MM.1S (cell line): Measurements from ENCODE around the gene RFC1.
"Not testable (repeated sequence)": the region's sequence is repeated elsewhere in the genome, so short reads cannot be mapped to it uniquely, and the experiment has no call there.

Source experiments
- DNase-seq: peaks from one replicate; pipeline ENCODE4 v3.0.0-alpha.2; 2015
- H2AFZ ChIP-seq: fragments of 300-600 bp; sonication (generic); 2 replicates; pipeline ENCODE4 v1.6.0; 2016; ENCODE audit warnings: antibody characterized with exemption, low read length
- H3F3A ChIP-seq: fragments of 300-600 bp; sonication (generic); 2 replicates; pipeline ENCODE4 v1.6.1; 2016; ENCODE audit warnings: mild to moderate bottlenecking, antibody characterized with exemption, low read length, moderate library complexity, mixed read lengths; ENCODE audit not compliant: insufficient read depth
- H3K27ac ChIP-seq: fragments of 300-600 bp; sonication (generic); 2 replicates; pipeline ENCODE4 v1.5.1; 2016; ENCODE audit warnings: mild to moderate bottlenecking, low read length
- H3K27me3 ChIP-seq: fragments of 300-600 bp; sonication (generic); replicated peaks from 2 replicates; pipeline ENCODE4 v1.6.0; 2016; ENCODE audit warnings: low read length; ENCODE audit not compliant: insufficient read depth
- H3K36me3 ChIP-seq: fragments of 300-600 bp; sonication (generic); replicated peaks from 2 replicates; pipeline ENCODE4 v1.6.1; 2016; ENCODE audit warnings: mild to moderate bottlenecking, low read length, mixed read lengths; ENCODE audit not compliant: insufficient read depth
- H3K4me1 ChIP-seq: fragments of 300-600 bp; sonication (generic); 2 replicates; pipeline ENCODE4 v1.6.1; 2016; ENCODE audit warnings: low read length, mixed read lengths
- H3K4me2 ChIP-seq: fragments of 300-600 bp; sonication (generic); 2 replicates; pipeline ENCODE4 v1.6.0; 2016; ENCODE audit warnings: low read depth, low read length
- H3K4me3 ChIP-seq: fragments of 300-600 bp; sonication (generic); 2 replicates; pipeline ENCODE4 v1.5.1; 2016; ENCODE audit warnings: low read length, mixed read lengths
- H3K79me2 ChIP-seq: fragments of 300-600 bp; sonication (generic); 2 replicates; pipeline ENCODE4 v1.6.1; 2016; ENCODE audit warnings: mixed run types, low read length, mixed read lengths
- H3K9ac ChIP-seq: fragments of 300-600 bp; sonication (generic); 2 replicates; pipeline ENCODE4 v1.6.1; 2016; ENCODE audit warnings: low read length, mixed read lengths
- H3K9me2 ChIP-seq: fragments of 300-600 bp; sonication (generic); replicated peaks from 2 replicates; pipeline ENCODE4 v1.6.1; 2016; ENCODE audit warnings: mild to moderate bottlenecking, low read length, mixed read lengths; ENCODE audit not compliant: insufficient read depth
- H3K9me3 ChIP-seq: fragments of 300-600 bp; sonication (generic); replicated peaks from 2 replicates; pipeline ENCODE4 v1.6.1; 2016; ENCODE audit warnings: mild to moderate bottlenecking, low read length, mixed read lengths; ENCODE audit not compliant: insufficient read depth
- H4K20me1 ChIP-seq: fragments of 300-600 bp; sonication (generic); 2 replicates; pipeline ENCODE4 v1.6.1; 2016; ENCODE audit warnings: mild to moderate bottlenecking, low read length, moderate library complexity, mixed read lengths; ENCODE audit not compliant: insufficient read depth
- EZH2 ChIP-seq: fragments of 300-600 bp; sonication (generic); optimal IDR thresholded peaks from 2 replicates; pipeline ENCODE3; 2017; ENCODE audit warnings: low read depth, mild to moderate bottlenecking, antibody characterized with exemption, low read length, mixed read lengths
- EZH2phosphoT487 ChIP-seq: fragments of 300-600 bp; sonication (generic); IDR thresholded peaks from 2 replicates; pipeline ENCODE4 v1.6.1; 2018; ENCODE audit warnings: antibody characterized with exemption, low read length
- TF ChIP-seq, protein P1 (sequence below): fragments of 300-600 bp; sonication (generic); IDR thresholded peaks from 2 replicates; pipeline ENCODE4 v1.5.1; 2016; ENCODE audit warnings: antibody characterized with exemption, low read length, mixed read lengths

RFC1 gene

DNA sequence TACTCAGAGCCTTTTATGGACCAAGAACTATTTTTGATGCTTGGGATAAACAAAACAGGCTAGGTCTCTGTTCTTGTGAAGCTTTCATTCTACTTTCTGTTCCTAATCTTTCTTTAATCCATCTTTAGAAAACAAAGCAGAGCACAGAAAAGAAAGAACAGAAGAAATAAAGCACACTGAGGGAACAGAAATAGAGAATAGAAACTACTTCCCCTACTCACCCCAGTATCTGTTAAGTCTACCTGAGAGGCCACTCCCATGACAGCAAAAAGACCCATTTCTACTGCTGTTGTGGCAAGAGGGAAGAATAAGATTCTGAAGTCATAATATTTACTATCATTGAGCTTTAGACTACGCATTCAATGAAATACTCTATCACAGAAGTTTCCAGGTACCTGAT lies 9.2 kb downstream of the RFC1 start:
- Histone ChIP-seq H3K4me1 (peaks cover 45% of the 10 kb centered on the region), H3K36me3 (no peaks in the 10 kb centered on the region; the same call in 1 of the 2 replicates), H3K4me3 (no peak overlapping the region), H3K27me3 (no peaks in the 10 kb centered on the region), H3F3A (peaks cover 47% of the 10 kb centered on the region), H3K27ac (peak overlapping the region; percentile 52; the same call in 1 of the 2 replicates), H3K9me3 (no peaks in the 10 kb centered on the region), H3K79me2 (peaks cover 94% of the 10 kb centered on the region), H4K20me1 (peaks cover 10% of the 10 kb centered on the region; the same call in 1 of the 2 replicates), H3K9me2 (no peaks in the 10 kb centered on the region), H2AFZ (no peak overlapping the region), H3K4me2 (peak overlapping the region; percentile 6; the same call in 1 of the 2 replicates), H3K9ac (no peak overlapping the region)
- DNase-seq = peak; percentile 45
- no peak for TF ChIP-seq EZH2
- no peak for TF ChIP-seq EZH2phosphoT487
- TF ChIP-seq, protein P1, sequence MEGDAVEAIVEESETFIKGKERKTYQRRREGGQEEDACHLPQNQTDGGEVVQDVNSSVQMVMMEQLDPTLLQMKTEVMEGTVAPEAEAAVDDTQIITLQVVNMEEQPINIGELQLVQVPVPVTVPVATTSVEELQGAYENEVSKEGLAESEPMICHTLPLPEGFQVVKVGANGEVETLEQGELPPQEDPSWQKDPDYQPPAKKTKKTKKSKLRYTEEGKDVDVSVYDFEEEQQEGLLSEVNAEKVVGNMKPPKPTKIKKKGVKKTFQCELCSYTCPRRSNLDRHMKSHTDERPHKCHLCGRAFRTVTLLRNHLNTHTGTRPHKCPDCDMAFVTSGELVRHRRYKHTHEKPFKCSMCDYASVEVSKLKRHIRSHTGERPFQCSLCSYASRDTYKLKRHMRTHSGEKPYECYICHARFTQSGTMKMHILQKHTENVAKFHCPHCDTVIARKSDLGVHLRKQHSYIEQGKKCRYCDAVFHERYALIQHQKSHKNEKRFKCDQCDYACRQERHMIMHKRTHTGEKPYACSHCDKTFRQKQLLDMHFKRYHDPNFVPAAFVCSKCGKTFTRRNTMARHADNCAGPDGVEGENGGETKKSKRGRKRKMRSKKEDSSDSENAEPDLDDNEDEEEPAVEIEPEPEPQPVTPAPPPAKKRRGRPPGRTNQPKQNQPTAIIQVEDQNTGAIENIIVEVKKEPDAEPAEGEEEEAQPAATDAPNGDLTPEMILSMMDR = no peak

DNA sequence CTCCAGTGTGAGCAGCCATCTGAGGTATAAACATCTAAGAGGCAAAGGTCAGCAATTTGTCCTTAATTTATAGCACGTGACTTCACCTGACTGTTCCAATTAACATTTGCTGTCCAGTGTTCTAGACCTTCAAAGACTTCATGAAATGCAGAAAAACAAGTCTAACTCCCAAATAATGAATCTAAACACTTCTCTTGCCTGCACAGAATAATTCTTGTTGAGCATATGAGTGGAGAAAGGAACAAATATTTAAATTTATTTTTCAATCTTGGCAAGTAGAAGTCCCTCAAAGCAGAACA lies 12.0 kb downstream of the RFC1 start:
- H3K27me3 ChIP-seq = no peaks in the 10 kb centered on the region
- peak; percentile 22 for DNase-seq
- H2AFZ ChIP-seq = no peak overlapping the region
- H3K9me3 ChIP-seq = no peaks in the 10 kb centered on the region
- H3K4me1 ChIP-seq = peaks cover 46% of the 10 kb centered on the region
- peak overlapping the region; percentile 63 for H3K9ac ChIP-seq
- H3F3A ChIP-seq = peaks cover 47% of the 10 kb centered on the region
- H3K9me2 ChIP-seq = no peaks in the 10 kb centered on the region
- no peaks in the 10 kb centered on the region; the same call in none of the 2 replicates for H3K36me3 ChIP-seq
- TF ChIP-seq EZH2 = no peak
- no peak for TF ChIP-seq EZH2phosphoT487
- TF ChIP-seq, protein P1 = no peak
- H3K4me3 ChIP-seq = peak overlapping the region; percentile 55
- peak overlapping the region; percentile 90 for H3K27ac ChIP-seq
- H3K4me2 ChIP-seq = peak overlapping the region; percentile 94
- H3K79me2 ChIP-seq = peaks cover 94% of the 10 kb centered on the region
- peaks cover 10% of the 10 kb centered on the region; the same call in 1 of the 2 replicates for H4K20me1 ChIP-seq

DNA sequence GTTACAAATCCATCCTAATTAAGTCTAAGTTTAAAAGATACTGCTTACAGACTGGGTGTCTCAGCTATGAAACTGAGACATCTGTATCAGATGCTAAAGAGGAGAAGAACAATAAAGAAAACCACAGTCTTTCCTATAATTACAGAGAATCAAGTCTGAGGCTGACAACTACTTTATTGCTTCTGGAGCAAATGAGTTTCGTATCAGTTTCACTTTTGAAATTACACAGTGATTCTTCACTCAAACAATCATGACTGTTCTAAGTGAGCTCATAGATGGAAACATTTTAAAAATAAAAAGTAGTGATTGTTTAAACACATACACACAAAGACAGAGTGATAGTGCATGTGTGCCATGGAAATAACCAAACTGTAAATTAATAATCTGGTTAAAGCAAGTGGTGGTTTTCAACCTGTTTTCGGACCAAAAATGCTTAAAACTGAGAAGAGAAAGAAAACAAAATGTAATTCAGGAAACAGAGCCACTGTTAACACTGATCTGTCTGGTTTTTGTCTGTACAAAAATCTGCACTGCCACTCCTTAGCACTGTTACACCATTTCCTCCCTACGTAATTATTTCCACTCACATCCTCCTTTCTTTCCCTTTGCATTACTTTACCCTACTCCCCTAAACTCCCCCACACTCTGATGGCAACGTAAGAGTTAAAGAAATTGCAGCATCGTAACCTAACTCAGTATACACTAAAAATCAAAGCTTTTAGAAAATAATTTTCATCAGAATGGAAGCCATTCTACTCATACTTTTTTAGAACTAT lies 12.5 kb downstream of the RFC1 start:
- H3K9me3 ChIP-seq = no peaks in the 10 kb centered on the region
- peaks cover 47% of the 10 kb centered on the region for H3F3A ChIP-seq
- H3K27ac ChIP-seq = peak overlapping the region; percentile 90
- H3K9me2 ChIP-seq = no peaks in the 10 kb centered on the region
- peaks cover 43% of the 10 kb centered on the region for H3K4me1 ChIP-seq
- DNase-seq = peak; percentile 93
- TF ChIP-seq, protein P1 = no peak
- TF ChIP-seq EZH2phosphoT487 (no peak), EZH2 (no peak)
- no peak overlapping the region for H2AFZ ChIP-seq
- H3K4me2 ChIP-seq = peak overlapping the region; percentile 94
- peak overlapping the region; percentile 63 for H3K9ac ChIP-seq
- peaks cover 94% of the 10 kb centered on the region for H3K79me2 ChIP-seq
- H3K4me3 ChIP-seq = peak overlapping the region; percentile 55
- peaks cover 9% of the 10 kb centered on the region; the same call in 1 of the 2 replicates for H4K20me1 ChIP-seq
- no peaks in the 10 kb centered on the region; the same call in none of the 2 replicates for H3K36me3 ChIP-seq
- no peaks in the 10 kb centered on the region for H3K27me3 ChIP-seq

DNA sequence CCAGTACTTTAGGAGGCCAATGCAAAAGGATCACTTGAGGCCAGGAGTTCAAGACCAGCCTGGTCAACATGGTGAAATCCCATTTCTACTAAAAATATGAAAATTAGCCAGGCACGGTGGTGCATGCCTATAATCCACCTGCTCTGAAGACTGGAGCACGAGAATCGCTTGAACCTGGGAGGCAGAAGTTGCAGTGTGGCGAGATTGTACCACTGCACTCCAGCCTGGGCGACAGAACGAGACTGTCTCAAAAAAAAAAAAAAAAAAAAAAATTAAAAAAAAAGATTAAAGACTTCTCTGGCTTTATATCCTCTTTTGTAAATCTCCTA lies 13.0 kb downstream of the RFC1 start:
- not testable (repeated sequence) for H3K36me3 ChIP-seq, H3K9me2 ChIP-seq, H4K20me1 ChIP-seq, DNase-seq, H3K9me3 ChIP-seq, H2AFZ ChIP-seq, H3K27me3 ChIP-seq, H3K4me3 ChIP-seq
- Histone ChIP-seq H3K79me2 (peaks cover 94% of the 10 kb centered on the region), H3K27ac (peak overlapping the region; percentile 90; the same call in 1 of the 2 replicates), H3F3A (peaks cover 43% of the 10 kb centered on the region), H3K4me1 (peaks cover 38% of the 10 kb centered on the region), H3K4me2 (peak overlapping the region; percentile 53), H3K9ac (peak overlapping the region; percentile 20; the same call in 1 of the 2 replicates)
